CD4-positive, alpha-beta T cell treated with Interleukin-17A for 1 hour (primary cell): ENCODE measurements around the gene HOXA5.

Source experiments
- DNase-seq: peaks from one replicate; pipeline ENCODE4 v3.0.0-alpha.2; 2020

The HOXA5 gene

GRCh38 chr7:27116031-27116961 is 27.2 kb downstream of the HOXA5 start:
- no peak for DNase-seq

- DNase-seq: no peak
These were observed 28.1 kb downstream of the HOXA5 start for GRCh38 chr7:27115221-27116026.

GRCh38 chr7:27114881-27115220 is 28.6 kb downstream of the HOXA5 start:
- DNase-seq: no peak

GRCh38 chr7:27113991-27114769 is 29.3 kb downstream of the HOXA5 start:
- no peak for DNase-seq

- DNase-seq: no peak
These were observed 30.2 kb downstream of the HOXA5 start for GRCh38 chr7:27112955-27113949.

- DNase-seq: no peak
These were observed 31.1 kb downstream of the HOXA5 start for GRCh38 chr7:27112361-27112760.

- DNase-seq: no peak
These were observed 31.7 kb downstream of the HOXA5 start for GRCh38 chr7:27111751-27112277.

- DNase-seq: no peak
These were observed 32.3 kb downstream of the HOXA5 start for GRCh38 chr7:27111042-27111750.

GRCh38 chr7:27110186-27111031 is 33.1 kb downstream of the HOXA5 start:
- DNase-seq: no peak

GRCh38 chr7:27109466-27110185 is 33.9 kb downstream of the HOXA5 start:
- DNase-seq: no peak

GRCh38 chr7:27108390-27109127 is 34.9 kb downstream of the HOXA5 start:
- DNase-seq: no peak

GRCh38 chr7:27107391-27108381 is 35.8 kb downstream of the HOXA5 start:
- no peak for DNase-seq

GRCh38 chr7:27106901-27107240 is 36.6 kb downstream of the HOXA5 start:
- no peak for DNase-seq

- DNase-seq: no peak
These were observed 37.1 kb downstream of the HOXA5 start for GRCh38 chr7:27106181-27106900.

- DNase-seq: no peak
These were observed 38.0 kb downstream of the HOXA5 start for GRCh38 chr7:27105301-27106031.
